OCI-LY7 (cell line): ENCODE data around the gene A2ML1.

Experiments
- CTCF ChIP-seq: fragments of 200-600 bp; sonication (generic); conservative IDR thresholded peaks from 2 replicates; pipeline ENCODE4 v1.5.1; 2014; ENCODE audit warnings: mild to moderate bottlenecking, antibody characterized with exemption, low read length, moderate library complexity, mixed read lengths
- EZH2phosphoT487 ChIP-seq: fragments of 200-600 bp; sonication (generic); IDR thresholded peaks from 2 replicates; pipeline ENCODE4 v1.6.1; 2018; ENCODE audit warnings: low read depth, borderline replicate concordance, mild to moderate bottlenecking, mixed run types, antibody characterized with exemption, low read length, moderate library complexity, mixed read lengths

DNA sequence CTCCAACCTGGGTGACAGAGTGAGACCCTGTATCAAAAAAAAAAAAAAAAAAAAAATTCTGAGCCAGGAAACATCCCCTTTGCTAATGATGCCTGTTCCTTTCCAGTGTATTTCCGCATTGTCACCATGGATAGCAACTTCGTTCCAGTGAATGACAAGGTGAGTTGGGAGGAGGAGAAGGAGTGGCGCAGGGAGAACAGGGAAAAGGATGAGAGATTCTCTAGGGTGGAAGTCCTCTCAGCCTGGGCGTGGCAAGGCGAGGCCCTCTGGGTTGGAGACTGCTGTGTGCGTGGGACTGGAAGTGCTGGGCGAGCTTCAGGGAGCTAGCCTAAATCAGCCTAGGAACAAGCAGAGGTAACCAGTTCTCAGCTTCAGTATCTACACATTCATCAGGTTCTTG is 7.2 kb downstream of the A2ML1 start:
- TF ChIP-seq CTCF (no peak), EZH2phosphoT487 (no peak)
